HepG2 (cell line): ENCODE results near the gene STRADA. TPM values are rescaled to one million over a fixed set of nuclear protein-coding genes. Genes with fewer than 3 reads are reported as not detected.
A peak's percentile ranks its signal among the peaks of the same experiment; 100 is the strongest.

Experiments used
- ARID3A ChIP-seq: IDR thresholded peaks from 2 replicates; pipeline ENCODE4 v1.6.1; 2012; ENCODE audit warnings: low read depth, low read length, improper control_type of control experiment
- CREB3 ChIP-seq: sonication (generic); formaldehyde crosslinking; IDR thresholded peaks from 2 replicates; pipeline ENCODE4 v1.5.0; 2020; ENCODE audit warnings: missing genetic modification reagents
- HDAC2 ChIP-seq: sonication (generic); formaldehyde crosslinking; IDR thresholded peaks from 2 replicates; pipeline ENCODE4 v1.4.0; 2020; ENCODE audit warnings: missing genetic modification reagents
- IRF2 ChIP-seq: IDR thresholded peaks from 2 replicates; pipeline ENCODE4 v1.6.1; 2018; ENCODE audit warnings: missing genetic modification reagents, missing compliant biosample characterization
- MEIS2 ChIP-seq: sonication (generic); formaldehyde crosslinking; IDR thresholded peaks from 2 replicates; pipeline ENCODE4 v1.9.0; 2021; ENCODE audit warnings: mild to moderate bottlenecking, missing genetic modification reagents
- NAIF1 ChIP-seq: sonication (generic); formaldehyde crosslinking; IDR thresholded peaks from 2 replicates; pipeline ENCODE4 v1.5.0; 2020; ENCODE audit warnings: mild to moderate bottlenecking, missing genetic modification reagents, borderline replicate concordance
- NFE2 ChIP-seq: sonication (generic); formaldehyde crosslinking; IDR thresholded peaks from 2 replicates; pipeline ENCODE4 v1.4.0; 2020; ENCODE audit warnings: missing genetic modification reagents
- RORA ChIP-seq: sonication (generic); formaldehyde crosslinking; IDR thresholded peaks from 2 replicates; pipeline ENCODE4 v1.5.0; 2020; ENCODE audit warnings: mild to moderate bottlenecking, missing genetic modification reagents, moderate library complexity
- SIX1 ChIP-seq: sonication (generic); formaldehyde crosslinking; IDR thresholded peaks from 2 replicates; pipeline ENCODE4 v1.4.0; 2020; ENCODE audit warnings: missing genetic modification reagents, borderline replicate concordance
- TBX3 ChIP-seq: fragments of 450-650 bp; IDR thresholded peaks from 2 replicates; pipeline ENCODE4 v1.6.1; 2017; ENCODE audit warnings: antibody characterized with exemption, mild to moderate bottlenecking, inconsistent platforms, borderline replicate concordance
- TFAP4 ChIP-seq: sonication (generic); IDR thresholded peaks from 2 replicates; pipeline ENCODE4 v1.6.1; 2016; ENCODE audit warnings: low read depth, borderline replicate concordance
- ZBTB49 ChIP-seq: sonication (generic); formaldehyde crosslinking; IDR thresholded peaks from 2 replicates; pipeline ENCODE4 v1.4.0; 2020; ENCODE audit warnings: missing genetic modification reagents, borderline replicate concordance
- ZFP62 ChIP-seq: sonication (generic); formaldehyde crosslinking; IDR thresholded peaks from 2 replicates; pipeline ENCODE4 v1.4.0; 2020; ENCODE audit warnings: missing genetic modification reagents
- ZNF3 ChIP-seq: IDR thresholded peaks from 2 replicates; pipeline ENCODE4 v1.7.0; 2017; ENCODE audit warnings: inconsistent platforms
- ZNF446 ChIP-seq: sonication (generic); formaldehyde crosslinking; IDR thresholded peaks from 2 replicates; pipeline ENCODE4 v1.5.0; 2020; ENCODE audit warnings: mild to moderate bottlenecking, missing genetic modification reagents
- ZNF574 ChIP-seq: sonication (generic); formaldehyde crosslinking; IDR thresholded peaks from 2 replicates; pipeline ENCODE4 v1.4.0; 2020; ENCODE audit warnings: missing genetic modification reagents
- ZNF710 ChIP-seq: sonication (generic); formaldehyde crosslinking; IDR thresholded peaks from 2 replicates; pipeline ENCODE4 v1.5.0; 2020; ENCODE audit warnings: mild to moderate bottlenecking, missing genetic modification reagents, borderline replicate concordance
- ZSCAN30 ChIP-seq: sonication (generic); formaldehyde crosslinking; IDR thresholded peaks from 2 replicates; pipeline ENCODE4 v1.5.0; 2020; ENCODE audit warnings: mild to moderate bottlenecking, missing genetic modification reagents
- polyA plus RNA-seq, 8 experiments: library from polyadenylated mRNA; depleted of rRNA in 3 of 8; stranded (reverse) in 7 of 8; unstranded in 1 of 8; fragments of >200 nt; fragmentation: Illumina TruSeq in 4 of 8; extraction: Trizol in 4 of 8; gene quantifications; 2 replicates each; pipeline versions ENCODE4 v1.2.1 to v1.2.3, GENCODE V29; 2011 to 2016; ENCODE audit warnings: low read depth in 4 of 8, missing spikeins in 1 of 8, mixed read lengths in 1 of 8; ENCODE audit not compliant: insufficient read depth in 1 of 8
- total RNA-seq, 5 experiments: library from RNA; depleted of rRNA; stranded (reverse); fragments of >200 nt; fragmentation: Illumina TruSeq; extraction: Trizol; gene quantifications; 2 replicates each; pipeline ENCODE4 v1.2.3, GENCODE V29; 2016; ENCODE audit warnings: low read depth in 1 of 5

The STRADA gene
- total and polyA plus RNA-seq, 2 of the 13 experiments (the other 11 are each of a cell fraction or from before 2014, with no cell fraction given): 17.6 to 17.9 TPM

GRCh38 chr17:63741408-63742173, at the start of gene STRADA (continued):
- TF ChIP-seq ZBTB49 (CRISPR knock-in tag) (no peak), ZNF446 (CRISPR knock-in tag) (peak; percentile 98), IRF2 (peak; percentile 55; the same call in 1 of the 2 replicates), MEIS2 (CRISPR knock-in tag) (peak; percentile 38; the same call in 1 of the 2 replicates), NAIF1 (CRISPR knock-in tag) (peak; percentile 91), ZNF3 (peak; percentile 73; the same call in 1 of the 2 replicates), RORA (CRISPR knock-in tag) (no peak), ARID3A (no peak), ZSCAN30 (CRISPR knock-in tag) (peak; percentile 95; the same call in 1 of the 2 replicates), SIX1 (CRISPR knock-in tag) (no peak; the same call in 1 of the 2 replicates), NFE2 (CRISPR knock-in tag) (no peak), TBX3 (no peak), HDAC2 (CRISPR knock-in tag) (peak; percentile 72), ZNF710 (peak; percentile 40; the same call in 1 of the 2 replicates), TFAP4 (peak; percentile 62; the same call in 1 of the 2 replicates), ZNF574 (CRISPR knock-in tag) (peak; percentile 76), CREB3 (CRISPR knock-in tag) (no peak), ZFP62 (CRISPR knock-in tag) (no peak)
